NOMO-1 (cell line): ENCODE data around the gene TYRO3.
"Not testable (repeated sequence)": the region's sequence is repeated elsewhere in the genome, so short reads cannot be mapped to it uniquely, and the experiment has no call there.

Source experiments
- DNase-seq, 2 experiments: peaks; one replicate each; lab custom pipeline; 2025; ENCODE audit not compliant: unreplicated experiment in 2 of 2; lab: John Stamatoyannopoulos, UW

TYRO3 gene

DNA sequence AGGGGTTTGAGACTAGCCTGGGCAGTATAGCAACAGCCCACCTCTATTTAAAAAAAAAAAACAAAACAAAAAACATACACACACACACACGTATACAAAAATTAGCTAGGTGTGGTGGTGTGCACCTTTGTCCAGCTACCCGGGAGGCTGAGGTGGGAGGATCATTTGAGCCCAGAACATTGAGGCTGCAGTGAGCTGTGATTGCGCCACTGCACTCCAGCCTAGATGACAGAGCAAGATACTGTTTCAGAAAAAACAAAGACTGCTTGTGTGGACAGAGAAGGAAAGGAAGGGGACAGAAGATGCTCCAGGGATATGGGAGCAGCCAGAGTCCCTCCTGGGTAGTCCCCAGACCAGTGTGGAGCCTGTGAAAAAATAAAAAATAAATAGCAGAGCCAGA, 12.9 kb downstream of the TYRO3 start:
- DNase-seq = no peak

DNA sequence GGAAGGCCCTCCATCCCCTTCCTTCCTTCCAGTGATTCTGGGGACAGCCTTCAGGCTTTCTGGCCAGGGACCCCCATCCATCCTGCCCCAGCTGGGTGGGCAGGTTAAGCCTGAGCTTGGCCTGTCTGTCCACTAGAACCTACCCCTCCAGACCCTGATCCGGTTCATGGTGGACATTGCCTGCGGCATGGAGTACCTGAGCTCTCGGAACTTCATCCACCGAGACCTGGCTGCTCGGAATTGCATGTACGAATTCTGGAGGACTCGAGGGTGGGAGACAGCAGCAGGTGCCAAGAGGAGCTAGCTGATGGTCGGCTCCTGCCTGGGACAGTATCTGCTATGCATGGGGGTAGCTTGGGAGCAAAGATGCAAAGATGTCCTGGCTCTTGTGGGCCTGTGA, 13.9 kb downstream of the TYRO3 start:
- no peak for DNase-seq

DNA sequence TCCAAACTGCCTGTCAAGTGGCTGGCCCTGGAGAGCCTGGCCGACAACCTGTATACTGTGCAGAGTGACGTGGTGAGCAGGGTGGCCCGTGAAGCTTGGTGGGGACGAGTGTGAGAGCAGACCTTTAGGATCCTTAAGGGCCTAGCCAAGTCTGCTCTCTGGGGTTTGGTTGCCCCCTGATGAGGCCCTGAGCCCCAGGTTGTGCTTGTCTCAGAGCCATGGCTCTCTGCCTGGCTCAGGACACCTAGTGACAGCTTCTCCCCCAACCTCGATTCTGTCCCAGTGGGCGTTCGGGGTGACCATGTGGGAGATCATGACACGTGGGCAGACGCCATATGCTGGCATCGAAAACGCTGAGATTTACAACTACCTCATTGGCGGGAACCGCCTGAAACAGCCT, 14.4 kb downstream of the TYRO3 start:
- DNase-seq = no peak

DNA sequence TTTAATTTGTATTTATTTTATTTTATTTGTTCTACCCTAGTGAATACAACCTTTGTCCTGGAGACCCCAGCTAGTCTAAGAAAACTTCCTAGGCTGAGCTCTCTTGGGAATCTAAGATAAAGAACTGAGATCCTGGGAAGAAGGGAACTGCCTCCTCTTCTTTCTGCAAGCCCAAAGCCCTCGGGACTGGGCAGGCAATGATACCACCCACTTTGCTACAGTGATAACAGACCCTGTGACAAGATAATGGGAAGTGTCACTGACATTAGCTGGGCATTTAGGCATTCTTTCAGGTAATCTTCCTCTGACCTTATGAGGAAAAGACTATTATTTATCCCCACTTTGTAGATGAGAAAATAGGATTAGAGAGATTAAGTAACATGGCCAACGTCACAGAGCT, 15.1 kb downstream of the TYRO3 start:
- DNase-seq = no peak

DNA sequence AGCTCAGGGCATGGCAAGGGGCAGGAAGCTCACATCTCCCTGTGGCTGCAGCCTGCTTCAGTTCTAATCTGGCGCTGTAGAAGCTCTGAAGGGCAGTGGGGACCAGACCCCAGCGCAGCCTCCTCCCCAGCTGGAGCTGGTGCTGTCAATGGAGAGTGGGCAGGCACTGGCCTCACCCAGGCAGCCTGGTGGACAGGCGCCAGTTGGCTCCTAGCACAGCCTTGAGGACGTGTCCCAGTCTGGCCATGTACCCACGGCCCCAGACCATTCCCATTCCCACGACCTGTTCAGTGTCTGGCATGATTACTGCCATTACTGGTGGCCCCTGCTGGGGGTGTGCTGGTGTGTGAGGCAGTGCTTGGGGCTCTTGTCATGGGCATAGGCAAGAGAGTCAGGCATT, 16.3 kb downstream of the TYRO3 start:
- no peak for DNase-seq

DNA sequence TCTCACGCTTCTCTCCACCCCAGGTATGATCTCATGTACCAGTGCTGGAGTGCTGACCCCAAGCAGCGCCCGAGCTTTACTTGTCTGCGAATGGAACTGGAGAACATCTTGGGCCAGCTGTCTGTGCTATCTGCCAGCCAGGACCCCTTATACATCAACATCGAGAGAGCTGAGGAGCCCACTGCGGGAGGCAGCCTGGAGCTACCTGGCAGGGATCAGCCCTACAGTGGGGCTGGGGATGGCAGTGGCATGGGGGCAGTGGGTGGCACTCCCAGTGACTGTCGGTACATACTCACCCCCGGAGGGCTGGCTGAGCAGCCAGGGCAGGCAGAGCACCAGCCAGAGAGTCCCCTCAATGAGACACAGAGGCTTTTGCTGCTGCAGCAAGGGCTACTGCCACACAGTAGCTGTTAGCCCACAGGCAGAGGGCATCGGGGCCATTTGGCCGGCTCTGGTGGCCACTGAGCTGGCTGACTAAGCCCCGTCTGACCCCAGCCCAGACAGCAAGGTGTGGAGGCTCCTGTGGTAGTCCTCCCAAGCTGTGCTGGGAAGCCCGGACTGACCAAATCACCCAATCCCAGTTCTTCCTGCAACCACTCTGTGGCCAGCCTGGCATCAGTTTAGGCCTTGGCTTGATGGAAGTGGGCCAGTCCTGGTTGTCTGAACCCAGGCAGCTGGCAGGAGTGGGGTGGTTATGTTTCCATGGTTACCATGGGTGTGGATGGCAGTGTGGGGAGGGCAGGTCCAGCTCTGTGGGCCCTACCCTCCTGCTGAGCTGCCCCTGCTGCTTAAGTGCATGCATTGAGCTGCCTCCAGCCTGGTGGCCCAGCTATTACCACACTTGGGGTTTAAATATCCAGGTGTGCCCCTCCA, 19.1 kb downstream of the TYRO3 start:
- DNase-seq = no peak

DNA sequence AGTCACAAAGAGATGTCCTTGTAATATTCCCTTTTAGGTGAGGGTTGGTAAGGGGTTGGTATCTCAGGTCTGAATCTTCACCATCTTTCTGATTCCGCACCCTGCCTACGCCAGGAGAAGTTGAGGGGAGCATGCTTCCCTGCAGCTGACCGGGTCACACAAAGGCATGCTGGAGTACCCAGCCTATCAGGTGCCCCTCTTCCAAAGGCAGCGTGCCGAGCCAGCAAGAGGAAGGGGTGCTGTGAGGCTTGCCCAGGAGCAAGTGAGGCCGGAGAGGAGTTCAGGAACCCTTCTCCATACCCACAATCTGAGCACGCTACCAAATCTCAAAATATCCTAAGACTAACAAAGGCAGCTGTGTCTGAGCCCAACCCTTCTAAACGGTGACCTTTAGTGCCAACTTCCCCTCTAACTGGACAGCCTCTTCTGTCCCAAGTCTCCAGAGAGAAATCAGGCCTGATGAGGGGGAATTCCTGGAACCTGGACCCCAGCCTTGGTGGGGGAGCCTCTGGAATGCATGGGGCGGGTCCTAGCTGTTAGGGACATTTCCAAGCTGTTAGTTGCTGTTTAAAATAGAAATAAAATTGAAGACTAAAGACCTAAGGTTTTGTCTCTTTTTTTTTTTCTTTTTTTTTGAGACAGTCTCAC, 19.8 kb downstream of the TYRO3 start:
- no peak for DNase-seq

DNA sequence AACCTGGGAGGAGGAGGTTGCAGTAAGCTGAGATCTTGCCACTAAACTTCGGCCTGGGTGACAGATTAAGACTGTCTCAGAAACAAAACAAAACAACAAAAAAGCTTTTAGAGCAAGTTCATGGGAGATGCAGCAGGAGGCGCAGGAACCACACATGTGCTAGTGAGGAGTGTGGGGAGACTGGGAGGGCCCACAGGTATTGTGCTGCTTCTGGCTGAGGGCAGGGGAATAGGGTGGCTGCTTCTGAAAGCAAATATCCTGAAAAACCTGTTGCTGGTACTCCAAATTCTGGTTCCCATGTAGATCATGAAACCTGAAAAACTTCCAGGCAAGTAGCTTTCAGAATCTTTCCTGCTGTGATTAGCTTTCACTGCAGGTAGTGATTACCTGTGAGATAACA, 22.1 kb downstream of the TYRO3 start:
- no peak for DNase-seq

DNA sequence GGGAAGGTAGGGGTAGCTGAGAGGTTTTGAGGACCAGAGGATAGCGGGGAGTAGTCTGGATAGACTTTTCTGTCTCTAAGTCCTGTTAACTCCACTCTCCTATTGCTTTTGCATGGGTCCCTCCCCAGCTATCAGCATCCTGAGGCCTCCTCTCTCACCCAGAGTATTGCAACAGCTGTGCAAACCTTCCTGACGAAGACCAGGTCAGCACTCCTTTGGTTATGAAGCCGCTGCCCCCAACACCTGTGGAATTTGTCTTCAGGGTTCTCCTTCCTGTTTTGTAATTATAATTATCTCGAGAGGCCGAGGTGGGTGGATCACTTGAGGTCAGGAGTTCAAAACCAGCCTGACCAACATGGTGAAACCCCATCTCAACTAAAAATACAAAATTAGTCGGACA, 24.8 kb downstream of the TYRO3 start:
- no peak for DNase-seq

DNA sequence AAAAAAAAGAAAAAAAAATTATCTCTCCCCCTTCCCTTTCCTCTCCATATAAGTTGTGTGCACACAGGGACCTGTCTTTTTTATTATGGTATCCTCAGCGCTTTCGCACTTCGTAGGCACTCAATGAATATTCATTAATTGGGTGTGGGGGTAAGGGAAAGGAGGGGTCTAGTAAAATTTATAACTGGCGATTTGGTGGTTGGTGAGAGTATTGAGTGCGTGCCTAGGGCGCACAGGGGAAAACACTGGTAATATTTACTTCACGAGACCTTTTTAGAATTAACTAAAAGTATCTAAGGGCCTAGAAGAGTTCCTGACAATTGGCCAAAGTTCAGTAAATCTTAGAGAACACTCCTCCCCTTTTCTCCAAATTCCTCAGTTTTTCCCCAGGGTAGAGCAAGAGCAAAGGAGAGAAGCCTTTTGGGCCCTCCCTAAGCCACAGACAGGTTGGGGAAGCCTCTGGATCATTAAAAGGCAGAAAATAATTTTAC, 25.7 kb downstream of the TYRO3 start:
- DNase-seq = no peak

DNA sequence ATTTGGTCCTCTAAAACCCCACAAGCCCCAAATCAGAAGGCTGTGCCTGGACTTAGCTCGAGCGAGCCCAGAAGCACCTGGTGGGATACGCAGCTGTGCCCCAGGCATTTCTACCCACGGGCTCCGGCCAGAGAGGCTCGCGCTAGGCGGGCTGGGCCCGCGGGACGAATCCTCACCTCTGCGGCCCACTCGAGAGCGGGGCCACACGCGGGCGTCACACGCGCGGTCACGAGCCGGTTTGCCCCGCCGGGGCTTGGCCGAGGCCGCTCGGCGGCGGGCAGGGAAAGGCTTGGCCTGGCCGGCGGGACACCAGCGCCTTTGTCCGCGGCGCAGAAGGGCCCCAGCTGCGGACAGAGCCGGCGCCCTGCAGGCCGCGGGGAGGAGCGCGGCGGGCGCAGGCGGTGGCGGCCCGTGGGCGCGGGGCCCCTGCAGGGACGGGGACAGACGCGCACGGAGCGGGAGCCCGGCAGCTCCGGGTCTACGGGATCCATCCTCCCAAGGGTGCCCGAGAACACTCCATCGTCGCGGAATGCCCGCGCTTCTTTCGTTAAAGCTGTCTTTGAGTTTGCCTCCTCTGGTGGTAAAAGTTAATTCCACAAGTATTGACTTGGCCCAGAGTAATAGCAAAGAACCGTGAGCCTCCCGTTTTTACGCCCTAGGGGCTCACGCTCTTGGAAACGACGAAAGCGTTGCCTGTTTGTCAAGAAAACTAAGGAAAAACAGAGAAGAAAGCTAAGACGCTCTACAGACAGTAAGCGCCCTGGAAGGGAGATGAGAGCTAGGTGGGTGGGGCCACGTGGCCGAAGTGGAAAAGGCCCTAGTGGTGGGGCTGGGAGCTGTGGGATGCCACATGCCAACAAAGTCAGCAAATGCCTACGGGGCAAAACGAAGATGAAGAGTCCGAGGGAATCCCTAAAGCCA, 26.4 kb downstream of the TYRO3 start:
- peak; percentile 23 to 36 for DNase-seq

DNA sequence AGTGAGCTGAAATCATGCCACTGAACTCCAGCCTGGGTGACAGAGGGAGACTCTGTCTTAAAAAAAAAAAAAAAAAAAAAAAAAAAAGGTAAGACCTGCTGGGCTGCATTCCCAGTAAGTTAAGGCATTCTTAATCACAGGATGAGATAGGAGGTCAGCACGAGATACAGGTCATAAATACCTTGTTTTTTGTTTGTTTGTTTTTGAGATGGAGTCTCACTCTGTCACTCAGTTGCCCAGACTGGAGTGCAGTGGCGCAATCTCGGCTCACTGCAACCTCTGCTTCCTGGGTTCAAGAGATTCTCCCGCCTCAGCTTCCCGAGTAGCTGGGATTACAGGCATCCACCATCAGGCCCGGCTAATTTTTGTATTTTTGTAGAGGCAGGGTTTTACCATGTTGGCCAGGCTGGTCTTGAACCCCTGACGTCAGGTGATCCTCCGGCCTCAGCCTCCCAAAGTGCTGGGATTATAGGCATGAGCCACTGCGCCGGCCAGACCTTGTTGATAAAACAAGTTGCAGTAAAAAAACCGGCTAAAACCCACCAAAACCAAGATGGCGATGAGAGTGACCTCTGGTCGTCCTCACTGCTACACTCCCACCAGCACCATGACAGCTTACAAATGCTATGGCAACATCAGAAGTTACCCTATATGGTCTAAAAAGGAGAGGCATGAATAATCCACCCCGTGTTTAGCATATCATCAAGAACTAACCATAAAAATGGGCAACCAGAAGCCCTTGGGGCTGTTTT, 27.7 kb downstream of the TYRO3 start:
- DNase-seq = not testable (repeated sequence)

DNA sequence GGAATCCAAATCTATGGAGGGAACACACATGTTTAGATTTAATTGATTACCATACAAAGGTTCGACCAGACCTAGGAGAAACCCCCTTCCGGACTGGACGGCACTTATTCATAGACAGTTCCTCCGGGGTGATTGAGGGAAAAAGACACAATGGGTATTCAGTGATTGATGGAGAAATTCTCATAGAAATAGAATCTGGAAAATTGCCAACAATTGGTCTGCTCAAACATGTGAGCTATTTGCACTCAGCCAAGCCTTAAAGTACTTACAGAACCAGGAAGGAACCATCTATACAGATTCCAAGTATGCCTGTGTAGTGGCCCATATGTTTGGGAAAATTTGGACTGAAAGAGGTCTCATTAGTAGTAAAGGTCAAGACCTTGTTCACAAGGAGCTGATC, 30.0 kb downstream of the TYRO3 start:
- not testable (repeated sequence) for DNase-seq

DNA sequence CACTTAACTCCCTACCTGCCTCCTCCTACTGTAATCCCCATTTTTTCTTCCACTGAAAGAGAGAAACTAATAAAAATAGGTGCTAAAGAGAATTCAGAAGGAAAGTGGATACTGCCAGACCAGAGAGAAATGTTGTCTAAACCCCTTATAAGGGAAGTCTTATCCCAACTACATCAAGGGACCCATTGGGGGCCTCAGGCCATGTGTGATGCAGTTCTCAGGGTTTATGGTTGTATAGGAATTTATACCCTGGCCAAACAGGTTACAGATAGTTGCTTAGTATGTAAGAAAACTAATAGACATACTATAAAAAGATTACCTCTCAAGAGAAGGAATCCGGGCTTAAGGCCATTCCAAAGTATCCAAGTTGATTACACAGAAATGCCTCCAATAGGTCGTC, 30.6 kb downstream of the TYRO3 start:
- not testable (repeated sequence) for DNase-seq

DNA sequence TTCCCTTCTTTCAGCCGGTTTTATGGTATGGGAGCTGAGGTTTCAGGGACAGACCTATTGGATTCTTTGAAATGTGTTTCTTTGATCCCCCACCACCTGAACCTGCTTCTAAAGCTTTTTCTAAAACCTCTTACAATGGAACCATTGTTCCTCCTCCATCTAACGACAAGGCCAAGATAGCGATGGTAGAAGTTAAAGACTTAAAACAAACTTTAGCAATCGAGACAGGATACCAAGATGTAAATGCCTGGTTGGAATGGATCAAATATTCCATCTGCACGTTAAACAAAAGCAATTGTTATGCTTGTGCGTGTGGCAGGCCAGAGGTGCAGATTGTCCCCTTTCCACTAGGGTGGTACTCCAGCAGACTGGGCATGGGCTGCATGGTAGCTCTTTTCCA, 32.2 kb downstream of the TYRO3 start:
- DNase-seq = not testable (repeated sequence)

DNA sequence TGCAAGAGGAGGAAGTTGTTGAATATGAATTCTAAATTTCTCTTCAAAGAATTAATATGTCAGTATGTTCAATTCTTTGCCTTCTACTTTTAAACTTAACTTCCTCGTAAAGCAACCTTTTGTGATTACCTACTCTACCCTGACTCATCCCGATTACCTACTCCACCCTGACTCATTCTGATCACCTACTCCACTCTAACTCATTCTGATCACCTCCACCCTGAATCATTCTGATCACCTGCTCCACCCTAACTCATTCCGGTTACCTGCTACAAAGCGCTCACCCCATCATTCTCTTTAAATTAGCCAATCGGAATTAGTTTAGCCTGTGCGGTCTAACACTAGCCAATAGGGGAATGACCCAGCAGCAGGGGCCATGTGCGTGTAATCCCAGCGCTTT, 33.7 kb downstream of the TYRO3 start:
- DNase-seq = not testable (repeated sequence)

DNA sequence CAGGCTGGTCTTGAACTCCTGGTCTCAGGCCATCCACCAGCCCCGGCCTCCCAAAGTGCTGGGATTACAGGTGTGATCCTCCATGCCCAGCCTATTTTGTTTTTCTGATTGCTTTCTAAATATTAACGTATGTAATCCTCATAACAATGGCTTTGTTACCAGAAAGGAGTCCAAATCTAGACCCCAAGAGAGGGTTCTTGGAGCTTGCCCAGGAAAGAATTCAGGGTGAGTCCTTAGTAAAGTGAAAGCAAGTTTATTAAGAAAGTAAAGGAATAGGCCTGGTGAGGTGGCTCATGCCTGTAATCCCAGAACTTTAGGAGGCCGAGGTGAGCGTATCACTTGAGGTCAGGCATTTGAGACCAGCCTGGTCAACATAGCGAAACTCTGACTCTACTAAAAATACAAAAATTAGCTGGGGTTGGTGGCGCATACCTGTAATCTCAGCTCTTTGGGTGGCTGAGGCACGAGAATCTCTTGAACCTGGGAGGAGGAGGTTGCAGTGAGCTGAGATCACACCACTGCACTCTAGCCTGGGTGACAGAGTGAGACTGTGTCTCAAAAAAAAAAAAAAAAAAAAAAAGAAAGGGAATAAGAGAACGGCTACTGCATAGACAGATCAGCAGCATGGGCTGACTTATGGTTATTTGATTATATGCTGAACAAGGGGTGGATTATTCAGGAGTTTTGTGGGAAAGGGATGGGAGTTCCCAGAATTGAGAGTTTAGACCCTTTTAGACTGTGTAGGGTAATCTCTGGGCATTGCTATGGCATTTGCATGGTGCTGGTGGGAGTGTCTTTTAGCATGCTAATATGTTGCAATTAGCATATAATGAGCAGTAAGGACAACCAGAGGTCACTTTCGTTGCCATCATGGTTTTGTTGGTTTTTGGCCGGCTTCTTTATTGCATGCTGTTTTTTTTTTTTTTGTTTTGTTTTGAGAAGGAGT, 36.1 kb downstream of the TYRO3 start:
- no peak for DNase-seq

DNA sequence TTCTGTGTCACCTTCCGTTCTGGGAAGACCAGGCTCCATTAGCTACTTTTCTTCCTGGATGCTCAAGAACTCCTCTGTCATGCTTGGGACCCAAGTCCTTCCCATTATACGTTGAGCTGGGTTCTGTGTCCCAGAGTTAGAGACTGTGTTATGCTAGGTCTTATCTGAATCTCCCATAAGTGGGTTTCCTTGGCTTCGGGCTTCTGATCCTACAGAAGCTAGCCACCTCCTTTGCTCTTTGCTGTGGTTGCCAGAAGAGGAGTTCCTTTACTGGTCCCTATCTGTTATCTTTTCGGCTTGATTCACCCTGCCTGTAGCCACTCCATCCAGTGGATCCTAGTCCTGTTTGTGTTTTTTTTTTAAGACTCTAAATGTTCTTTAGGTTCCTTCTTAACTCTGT, 38.0 kb downstream of the TYRO3 start:
- DNase-seq = no peak

DNA sequence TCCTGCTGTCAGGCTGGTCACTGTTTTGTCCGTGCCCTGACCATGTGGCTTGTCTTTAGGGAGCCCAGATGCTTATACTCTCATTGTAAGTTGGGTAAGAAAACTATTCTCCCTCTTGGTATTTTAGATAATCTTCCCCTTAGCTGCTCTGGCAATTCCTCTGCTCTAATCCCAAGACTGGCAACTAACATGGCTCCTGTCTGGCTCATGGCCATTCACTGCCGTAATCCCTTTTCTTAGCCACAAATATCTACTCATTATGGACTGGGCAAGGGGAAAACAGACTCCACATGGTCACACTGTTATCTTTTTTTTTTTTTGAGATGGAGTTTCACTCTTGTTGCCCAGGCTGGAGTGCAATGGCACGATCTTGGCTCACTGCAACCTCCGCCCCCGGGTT, 38.8 kb downstream of the TYRO3 start:
- no peak for DNase-seq
